Memory B cell (primary cell): Measurements from ENCODE around the gene UBAC2.

Experiments used
- ATAC-seq: fragments of 150-1000 bp; cut with Tn5 transposase; 2 replicates; pipeline ENCODE4 v1.10.0; 2021; ENCODE audit warnings: low read depth, mild to moderate bottlenecking, moderate library complexity
- DNase-seq, 2 donors: peaks; one replicate each; pipeline ENCODE4 v3.0.0; 2022; ENCODE audit warnings: low spot score in 2 of 2
- H3K27ac Mint-ChIP-seq: one replicate; pipeline ENCODE4 v1.8.0; 2022; ENCODE audit warnings: mild to moderate bottlenecking, moderate library complexity, mixed read lengths
- H3K27me3 Mint-ChIP-seq: one replicate; pipeline ENCODE4 v1.8.0; 2022; ENCODE audit warnings: mixed read lengths
- H3K36me3 Mint-ChIP-seq: one replicate; pipeline ENCODE4 v1.8.0; 2022; ENCODE audit warnings: mild to moderate bottlenecking, mixed read lengths
- H3K4me1 Mint-ChIP-seq: one replicate; pipeline ENCODE4 v1.8.0; 2022; ENCODE audit warnings: mixed read lengths
- H3K4me3 Mint-ChIP-seq: one replicate; pipeline ENCODE4 v1.8.0; 2022; ENCODE audit warnings: mild to moderate bottlenecking, moderate library complexity, mixed read lengths
- H3K9me3 Mint-ChIP-seq: one replicate; pipeline ENCODE4 v1.8.0; 2022; ENCODE audit warnings: mixed read lengths

Gene UBAC2

GRCh38 chr13:99200432-99201167, at the start of gene UBAC2:
Gene UBAC2, plus strand, starts transcription at chr13:99200854. Its CDS starts 55 bp downstream, at chr13:99200909.
- no peaks in the 10 kb centered on the region for H3K27me3 Mint-ChIP-seq
- H3K4me1 Mint-ChIP-seq, result peaks cover 45% of the 10 kb centered on the region

GRCh38 chr13:99151516-99151915, 49.1 kb upstream of the UBAC2 start:
- Mint-ChIP-seq H3K4me3 (no peak overlapping the region), H3K27ac (no peak overlapping the region), H3K36me3 (no peaks in the 10 kb centered on the region), H3K27me3 (peaks cover 12% of the 10 kb centered on the region), H3K9me3 (peaks cover 2% of the 10 kb centered on the region), H3K4me1 (no peaks in the 10 kb centered on the region)
- DNase-seq (no peak), ATAC-seq (no peak)

More at GRCh38 chr13:99200432-99201167, at the start of gene UBAC2:
- Mint-ChIP-seq H3K27ac (peak within 1 kb of the TSS; percentile 83), H3K4me3 (peak within 1 kb of the TSS; percentile 97), H3K9me3 (no peaks in the 10 kb centered on the region), H3K36me3 (peaks cover 2% of the 10 kb centered on the region)
- peak; percentile 95 to 97 for DNase-seq
- ATAC-seq, result peak; percentile 79

- no peak overlapping the region for H3K27ac Mint-ChIP-seq
These were observed 47.4 kb upstream of the UBAC2 start for GRCh38 chr13:99153219-99153618.

GRCh38 chr13:99154064-99154463, 46.6 kb upstream of the UBAC2 start:
- Mint-ChIP-seq H3K4me1 (no peaks in the 10 kb centered on the region), H3K9me3 (peaks cover 2% of the 10 kb centered on the region), H3K36me3 (no peaks in the 10 kb centered on the region), H3K27ac (no peak overlapping the region), H3K27me3 (peaks cover 14% of the 10 kb centered on the region), H3K4me3 (no peak overlapping the region)
- ATAC-seq, result no peak
- no peak for DNase-seq

More at GRCh38 chr13:99153219-99153618, 47.4 kb upstream of the UBAC2 start:
- H3K9me3 Mint-ChIP-seq, result peaks cover 2% of the 10 kb centered on the region
- H3K27me3 Mint-ChIP-seq, result peaks cover 8% of the 10 kb centered on the region
- H3K36me3 Mint-ChIP-seq, result no peaks in the 10 kb centered on the region
- no peak for ATAC-seq
- H3K4me3 Mint-ChIP-seq, result no peak overlapping the region
- no peaks in the 10 kb centered on the region for H3K4me1 Mint-ChIP-seq
- no peak for DNase-seq

- DNase-seq (no peak), ATAC-seq (no peak)
- no peaks in the 10 kb centered on the region for H3K4me1 Mint-ChIP-seq
- peaks cover 16% of the 10 kb centered on the region for H3K27me3 Mint-ChIP-seq
- no peak overlapping the region for H3K4me3 Mint-ChIP-seq
- no peaks in the 10 kb centered on the region for H3K9me3 Mint-ChIP-seq
- no peak overlapping the region for H3K27ac Mint-ChIP-seq
- peaks cover 2% of the 10 kb centered on the region for H3K36me3 Mint-ChIP-seq
These were observed 44.8 kb upstream of the UBAC2 start for GRCh38 chr13:99155821-99156220.

GRCh38 chr13:99157046-99157445, 43.6 kb upstream of the UBAC2 start:
- H3K4me1 Mint-ChIP-seq, result no peaks in the 10 kb centered on the region
- H3K36me3 Mint-ChIP-seq, result peaks cover 2% of the 10 kb centered on the region
- DNase-seq (no peak), ATAC-seq (no peak)
- no peaks in the 10 kb centered on the region for H3K9me3 Mint-ChIP-seq
- H3K27ac Mint-ChIP-seq, result no peak overlapping the region
- peaks cover 16% of the 10 kb centered on the region for H3K27me3 Mint-ChIP-seq
- no peak overlapping the region for H3K4me3 Mint-ChIP-seq

GRCh38 chr13:99158846-99159245, 41.8 kb upstream of the UBAC2 start:
- ATAC-seq (no peak), DNase-seq (no peak)
- Mint-ChIP-seq H3K27me3 (peaks cover 12% of the 10 kb centered on the region), H3K36me3 (peaks cover 2% of the 10 kb centered on the region), H3K4me3 (no peak overlapping the region), H3K27ac (no peak overlapping the region), H3K4me1 (no peaks in the 10 kb centered on the region), H3K9me3 (no peaks in the 10 kb centered on the region)

- Mint-ChIP-seq H3K9me3 (peaks cover under 1% of the 10 kb centered on the region), H3K27ac (no peak overlapping the region), H3K4me3 (no peak overlapping the region), H3K4me1 (no peaks in the 10 kb centered on the region), H3K27me3 (peaks cover 12% of the 10 kb centered on the region), H3K36me3 (peaks cover 2% of the 10 kb centered on the region)
- ATAC-seq (no peak), DNase-seq (no peak)
These were observed 41.2 kb upstream of the UBAC2 start for GRCh38 chr13:99159331-99160061.

GRCh38 chr13:99160415-99160814, 40.2 kb upstream of the UBAC2 start:
- Mint-ChIP-seq H3K4me1 (no peaks in the 10 kb centered on the region), H3K9me3 (peaks cover 2% of the 10 kb centered on the region)

GRCh38 chr13:99161512-99161911, 39.1 kb upstream of the UBAC2 start:
- DNase-seq, result no peak
- H3K4me1 Mint-ChIP-seq, result peaks cover 6% of the 10 kb centered on the region
- no peak for ATAC-seq
- no peak overlapping the region for H3K4me3 Mint-ChIP-seq
- H3K27me3 Mint-ChIP-seq, result peaks cover 12% of the 10 kb centered on the region
- H3K36me3 Mint-ChIP-seq, result peaks cover 2% of the 10 kb centered on the region
- peaks cover 2% of the 10 kb centered on the region for H3K9me3 Mint-ChIP-seq
- no peak overlapping the region for H3K27ac Mint-ChIP-seq

More at GRCh38 chr13:99160415-99160814, 40.2 kb upstream of the UBAC2 start:
- Mint-ChIP-seq H3K27me3 (peaks cover 12% of the 10 kb centered on the region), H3K4me3 (no peak overlapping the region), H3K36me3 (peaks cover 2% of the 10 kb centered on the region), H3K27ac (no peak overlapping the region)
- ATAC-seq (no peak), DNase-seq (no peak)

- ATAC-seq (no peak), DNase-seq (no peak)
- peaks cover 12% of the 10 kb centered on the region for H3K27me3 Mint-ChIP-seq
- H3K27ac Mint-ChIP-seq, result no peak overlapping the region
- no peak overlapping the region for H3K4me3 Mint-ChIP-seq
- H3K36me3 Mint-ChIP-seq, result peaks cover 2% of the 10 kb centered on the region
- H3K4me1 Mint-ChIP-seq, result peaks cover 6% of the 10 kb centered on the region
- peaks cover 2% of the 10 kb centered on the region for H3K9me3 Mint-ChIP-seq
These were observed 37.9 kb upstream of the UBAC2 start for GRCh38 chr13:99162567-99163361.

- Mint-ChIP-seq H3K36me3 (peaks cover 2% of the 10 kb centered on the region), H3K4me1 (peaks cover 6% of the 10 kb centered on the region), H3K9me3 (peaks cover 2% of the 10 kb centered on the region), H3K27ac (no peak overlapping the region), H3K27me3 (peaks cover 4% of the 10 kb centered on the region), H3K4me3 (no peak overlapping the region)
- ATAC-seq (no peak), DNase-seq (no peak)
These were observed 36.4 kb upstream of the UBAC2 start for GRCh38 chr13:99164226-99164625.

GRCh38 chr13:99165753-99166587, 34.7 kb upstream of the UBAC2 start:
- H3K4me3 Mint-ChIP-seq, result no peak overlapping the region
- H3K36me3 Mint-ChIP-seq, result no peaks in the 10 kb centered on the region
- ATAC-seq (no peak), DNase-seq (no peak)
- H3K27me3 Mint-ChIP-seq, result no peaks in the 10 kb centered on the region
- H3K9me3 Mint-ChIP-seq, result peaks cover 2% of the 10 kb centered on the region
- H3K4me1 Mint-ChIP-seq, result peaks cover 6% of the 10 kb centered on the region
- no peak overlapping the region for H3K27ac Mint-ChIP-seq
